PC-3 (cell line): Measurements from ENCODE around the gene SNRNP27. TPM values are rescaled to one million over a fixed set of nuclear protein-coding genes. Genes with fewer than 3 reads are reported as not detected.
A peak's percentile ranks its signal among the peaks of the same experiment; 100 is the strongest.

Experiments used
- ATAC-seq: fragments of 200-7000 bp; cut with Tn5 transposase; 2 replicates; pipeline ENCODE4 v1.9.1; 2020; ENCODE audit warnings: mild to moderate bottlenecking, moderate library complexity
- BruUV-seq: library from RNA; stranded (reverse); fragments of 400-500 nt; replicated peaks from 2 replicates; lab custom pipeline; 2021; lab: Mats Ljungman, UMichigan
- CTCF ChIA-PET: fragments of 300-600 bp; sonication (Branson Sonifier 250); formaldehyde crosslinking; loops from one replicate; lab custom pipeline; 2022; ENCODE audit warnings: antibody characterized with exemption; lab: Charles Lee
- POLR2A ChIA-PET: fragments of 300-600 bp; sonication (Branson Sonifier 250); formaldehyde crosslinking; loops from one replicate; lab custom pipeline; 2022; ENCODE audit warnings: antibody characterized with exemption; ENCODE audit not compliant: unreplicated experiment; lab: Charles Lee
- DNase-seq: peaks from one replicate; pipeline ENCODE4 v3.0.0-alpha.2; 2015
- H2AFZ ChIP-seq: fragments of 300-600 bp; sonication (generic); 2 replicates; pipeline ENCODE4 v1.6.0; 2016; ENCODE audit warnings: antibody characterized with exemption, low read length
- H3F3A ChIP-seq: fragments of 300-600 bp; sonication (generic); one replicate; pipeline ENCODE4 v1.6.0; 2017; ENCODE audit warnings: antibody characterized with exemption, low read length, control low read depth, mild to moderate bottlenecking; ENCODE audit not compliant: unreplicated experiment
- H3K27ac ChIP-seq: fragments of 300-600 bp; sonication (generic); 2 replicates; pipeline ENCODE4 v1.5.1; 2016; ENCODE audit warnings: mild to moderate bottlenecking, low read length
- H3K27me3 ChIP-seq: fragments of 300-600 bp; sonication (generic); 2 replicates; pipeline ENCODE4 v1.6.1; 2016; ENCODE audit warnings: low read length, mixed read lengths
- H3K36me3 ChIP-seq: fragments of 300-600 bp; sonication (generic); 2 replicates; pipeline ENCODE4 v1.6.1; 2016; ENCODE audit warnings: low read depth, mixed run types, low read length, mixed read lengths
- H3K4me1 ChIP-seq: fragments of 300-600 bp; sonication (generic); 2 replicates; pipeline ENCODE4 v1.5.1; 2016; ENCODE audit warnings: low read length; ENCODE audit not compliant: insufficient read depth
- H3K4me2 ChIP-seq: fragments of 300-600 bp; sonication (generic); 2 replicates; pipeline ENCODE4 v1.6.0; 2016; ENCODE audit warnings: low read length
- H3K4me3 ChIP-seq: fragments of 300-600 bp; sonication (generic); 2 replicates; pipeline ENCODE4 v1.5.1; 2016; ENCODE audit warnings: mild to moderate bottlenecking, low read length, mixed read lengths
- H3K79me2 ChIP-seq: fragments of 300-600 bp; sonication (generic); 2 replicates; pipeline ENCODE4 v1.6.1; 2017; ENCODE audit warnings: low read length, mixed read lengths
- H3K9ac ChIP-seq: fragments of 300-600 bp; sonication (generic); 2 replicates; pipeline ENCODE4 v1.6.0; 2016; ENCODE audit warnings: mild to moderate bottlenecking, low read length
- H3K9me2 ChIP-seq: fragments of 300-600 bp; sonication (generic); replicated peaks from 2 replicates; pipeline ENCODE4 v1.6.1; 2016; ENCODE audit warnings: mixed run types, low read length, mixed read lengths
- H3K9me3 ChIP-seq: fragments of 300-600 bp; sonication (generic); 2 replicates; pipeline ENCODE4 v1.6.1; 2016; ENCODE audit warnings: low read length, mixed read lengths
- H4K20me1 ChIP-seq: fragments of 300-600 bp; sonication (generic); 2 replicates; pipeline ENCODE4 v1.6.1; 2016; ENCODE audit warnings: low read length, mixed read lengths
- CTCF ChIP-seq: fragments of 300-600 bp; sonication (generic); conservative IDR thresholded peaks from 2 replicates; pipeline ENCODE4 v1.5.1; 2017; ENCODE audit warnings: antibody characterized with exemption, low read depth, mild to moderate bottlenecking, low read length
- EZH2 ChIP-seq: fragments of 300-600 bp; sonication (generic); IDR thresholded peaks from one replicate; pipeline ENCODE4 v1.6.1; 2017; ENCODE audit warnings: antibody characterized with exemption, mild to moderate bottlenecking, low read length; ENCODE audit not compliant: unreplicated experiment
- EZH2phosphoT487 ChIP-seq: fragments of 300-600 bp; sonication (generic); IDR thresholded peaks from 2 replicates; pipeline ENCODE4 v1.6.1; 2018; ENCODE audit warnings: mild to moderate bottlenecking, antibody characterized with exemption, low read length, borderline replicate concordance
- intact Hi-C: fragments of 100-400 bp; cut with micrococcal nuclease; formaldehyde crosslinking; loops from 2 replicates; pipeline ENCODE4 v1.9.0; 2023
- total RNA-seq: library from RNA; depleted of rRNA; stranded (reverse); fragments of >200 nt; gene quantifications from 2 replicates; pipeline ENCODE4 v1.2.3, GENCODE V29; 2014

The SNRNP27 gene
- total RNA-seq, 1 experiment from 2014 or later, result 44.1 TPM

- Histone ChIP-seq H3K4me1 (peaks cover 53% of the 10 kb centered on the region), H3F3A (peaks cover 12% of the 10 kb centered on the region), H3K4me2 (peak overlapping the region; percentile 69), H3K9ac (peak overlapping the region; percentile 75), H3K27me3 (no peaks in the 10 kb centered on the region), H4K20me1 (no peaks in the 10 kb centered on the region), H3K4me3 (peak overlapping the region; percentile 41), H3K79me2 (no peaks in the 10 kb centered on the region), H3K36me3 (peaks cover 11% of the 10 kb centered on the region; the same call in 1 of the 2 replicates), H3K27ac (peak overlapping the region; percentile 98), H3K9me2 (no peaks in the 10 kb centered on the region), H3K9me3 (no peaks in the 10 kb centered on the region), H2AFZ (peak overlapping the region; percentile 40; the same call in 1 of the 2 replicates)
- ChIA-PET POLR2A (interaction anchor here (0.6 to 1.5 kb wide), 2 partner anchors 32 to 88 kb away, joined by 3 read pairs; partner anchors contain the start of gene MXD1), CTCF (no interaction called here)
- intact Hi-C loops, result loop anchor here (1.0 to 2.0 kb wide), 5 partner anchors 14 to 196 kb away; no protein-coding TSS in a partner anchor
- peak; percentile 95 for DNase-seq
- TSS peak; percentile 88 for BruUV-seq
- no peak for TF ChIP-seq EZH2phosphoT487
- no peak for TF ChIP-seq EZH2
- no peak for TF ChIP-seq CTCF
- ATAC-seq, result peak; percentile 85
These were observed 52.9 kb downstream of the SNRNP27 start for GRCh38 chr2:69946351-69947324.

DNA sequence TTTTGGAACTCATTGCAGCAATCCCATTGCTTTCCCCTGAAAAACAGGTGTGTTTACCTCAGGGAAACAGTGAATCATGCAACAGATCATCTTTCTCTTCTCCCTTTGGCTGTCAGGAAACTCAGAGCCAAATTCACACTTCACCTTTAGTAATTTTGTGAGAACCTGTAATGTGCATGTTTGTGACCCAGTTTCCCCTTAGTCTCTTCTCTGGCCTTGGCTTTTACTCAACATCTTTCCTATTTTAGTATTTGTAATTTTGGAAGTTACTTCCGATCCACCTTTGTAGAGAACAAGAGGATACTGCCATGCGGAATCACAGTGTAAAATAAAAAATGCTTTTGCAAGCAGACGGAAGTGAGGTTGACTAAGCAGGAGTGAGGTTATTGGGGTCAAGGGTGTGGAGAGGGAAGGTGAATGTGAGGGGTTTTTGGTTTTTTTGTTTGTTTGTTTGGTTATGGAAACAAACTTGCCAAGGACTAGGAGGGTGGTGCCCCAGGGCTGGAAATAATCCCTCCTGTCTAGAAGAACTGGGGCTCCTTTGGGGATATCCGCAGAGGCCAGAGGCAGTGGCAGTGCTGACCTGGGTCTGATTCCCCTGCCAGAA, 53.7 kb downstream of the SNRNP27 start:
- no TSS peak for BruUV-seq
- ATAC-seq (peak; percentile 11; the same call in 1 of the 2 replicates), DNase-seq (peak; percentile 62)
- no peaks in the 10 kb centered on the region for H3K27me3 ChIP-seq
- H3K4me3 ChIP-seq, result no peak overlapping the region; the same call in 1 of the 2 replicates
- H3K9me3 ChIP-seq, result no peaks in the 10 kb centered on the region
- no peaks in the 10 kb centered on the region for H4K20me1 ChIP-seq
- ChIA-PET CTCF (interaction anchor here (0.6 kb wide), 1 partner anchor 32 kb away, joined by 5 read pairs; no protein-coding TSS in a partner anchor), POLR2A (interaction anchor here (0.6 to 1.5 kb wide), 2 partner anchors 33 to 89 kb away, joined by 3 read pairs; partner anchors contain the start of gene MXD1)
- peak overlapping the region; percentile 98 for H3K27ac ChIP-seq
- peak overlapping the region; percentile 75 for H3K9ac ChIP-seq
- H3K4me2 ChIP-seq, result peak overlapping the region; percentile 69
- H3K36me3 ChIP-seq, result peaks cover 6% of the 10 kb centered on the region; the same call in 1 of the 2 replicates
- H3K79me2 ChIP-seq, result no peaks in the 10 kb centered on the region
- peaks cover 12% of the 10 kb centered on the region for H3F3A ChIP-seq
- intact Hi-C loops, result loop anchor here (2.0 kb wide), 2 partner anchors 41 to 49 kb away; no protein-coding TSS in a partner anchor
- peaks cover 53% of the 10 kb centered on the region for H3K4me1 ChIP-seq
- TF ChIP-seq CTCF (no peak), EZH2phosphoT487 (no peak), EZH2 (no peak)
- H3K9me2 ChIP-seq, result no peaks in the 10 kb centered on the region
- H2AFZ ChIP-seq, result no peak overlapping the region
